ENCODE results near the gene POU5F1.

DNA sequence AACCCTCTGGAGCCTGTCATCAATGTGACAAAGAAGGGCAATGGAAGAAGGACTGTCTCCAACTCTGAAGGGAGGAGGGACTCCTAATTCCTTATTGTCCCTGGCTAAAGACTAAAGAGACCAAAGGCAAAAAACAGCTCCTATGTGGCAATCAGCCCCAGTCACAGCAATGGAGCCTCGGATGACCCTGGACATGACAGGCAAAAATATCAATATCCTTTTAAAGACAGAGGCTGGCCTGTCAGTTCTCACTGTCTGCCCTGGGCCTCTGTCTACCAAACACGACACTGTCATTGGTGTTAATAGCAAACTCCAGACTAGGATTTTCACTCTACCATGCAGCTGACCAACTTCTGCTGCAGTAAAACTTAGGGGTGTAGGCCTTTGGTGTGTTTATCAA is 38.0 kb upstream of the POU5F1 start:
- TF ChIP-seq, protein P1, sequence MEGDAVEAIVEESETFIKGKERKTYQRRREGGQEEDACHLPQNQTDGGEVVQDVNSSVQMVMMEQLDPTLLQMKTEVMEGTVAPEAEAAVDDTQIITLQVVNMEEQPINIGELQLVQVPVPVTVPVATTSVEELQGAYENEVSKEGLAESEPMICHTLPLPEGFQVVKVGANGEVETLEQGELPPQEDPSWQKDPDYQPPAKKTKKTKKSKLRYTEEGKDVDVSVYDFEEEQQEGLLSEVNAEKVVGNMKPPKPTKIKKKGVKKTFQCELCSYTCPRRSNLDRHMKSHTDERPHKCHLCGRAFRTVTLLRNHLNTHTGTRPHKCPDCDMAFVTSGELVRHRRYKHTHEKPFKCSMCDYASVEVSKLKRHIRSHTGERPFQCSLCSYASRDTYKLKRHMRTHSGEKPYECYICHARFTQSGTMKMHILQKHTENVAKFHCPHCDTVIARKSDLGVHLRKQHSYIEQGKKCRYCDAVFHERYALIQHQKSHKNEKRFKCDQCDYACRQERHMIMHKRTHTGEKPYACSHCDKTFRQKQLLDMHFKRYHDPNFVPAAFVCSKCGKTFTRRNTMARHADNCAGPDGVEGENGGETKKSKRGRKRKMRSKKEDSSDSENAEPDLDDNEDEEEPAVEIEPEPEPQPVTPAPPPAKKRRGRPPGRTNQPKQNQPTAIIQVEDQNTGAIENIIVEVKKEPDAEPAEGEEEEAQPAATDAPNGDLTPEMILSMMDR (IDR thresholded peaks at IDR 0.05), result no peak
- TF ChIP-seq POLR2A (IDR thresholded peaks at IDR 0.05), result no peak

Data from adrenal gland (tissue), 5 donors.